HEK293 (cell line): ENCODE results near the gene MBTD1.

Experiments
- CTCF ChIA-PET: fragments of 350-600 bp; formaldehyde crosslinking; extraction: SDS; loops from one replicate; lab custom pipeline; 2021; ENCODE audit warnings: antibody characterized with exemption; lab: Yijun Ruan, JAX
- POLR2A ChIA-PET: fragments of 300-600 bp; formaldehyde crosslinking; extraction: SDS; loops from one replicate; lab custom pipeline; 2020; ENCODE audit warnings: antibody characterized with exemption, inconsistent platforms; lab: Yijun Ruan, JAX
- H3K27ac ChIP-seq: fragments of 200-500 bp; sonication (Bioruptor generic); 2 replicates; pipeline ENCODE4 v1.5.1; 2014; ENCODE audit warnings: low read depth, low read length, control low read depth, inconsistent platforms; ENCODE audit errors: extremely low read depth
- H3K36me3 ChIP-seq, 2 experiments: fragments of 200-500 bp in 1 of 2; sonication (Bioruptor generic) in 1 of 2; 1 replicate in 1 of 2; 2 replicates in 1 of 2; pipeline ENCODE4 v1.5.1; 2014 to 2017; ENCODE audit warnings: inconsistent platforms in 2 of 2, low read length in 2 of 2; ENCODE audit not compliant: control insufficient read depth in 2 of 2, insufficient read depth in 1 of 2
- H3K4me1 ChIP-seq: fragments of 200-500 bp; sonication (Bioruptor generic); 2 replicates; pipeline ENCODE4 v1.5.1; 2014; ENCODE audit warnings: mild to moderate bottlenecking, low read length, inconsistent platforms; ENCODE audit not compliant: control insufficient read depth, insufficient read depth
- H3K4me3 ChIP-seq: 2 replicates; pipeline ENCODE4 v1.5.1; 2011; ENCODE audit warnings: low read depth, mild to moderate bottlenecking, control low read depth, low read length, moderate library complexity
- H3K9me3 ChIP-seq: fragments of 200-500 bp; sonication (Bioruptor generic); 2 replicates; pipeline ENCODE4 v1.5.1; 2014; ENCODE audit warnings: low read depth, low read length, inconsistent platforms; ENCODE audit not compliant: control insufficient read depth, insufficient read depth
- GLI4 ChIP-seq: fragments of 450-650 bp; formaldehyde crosslinking; IDR thresholded peaks from 2 replicates; pipeline ENCODE4 v1.5.1; 2016; ENCODE audit warnings: missing biosample characterization, missing genetic modification characterization
- KLF9 ChIP-seq: fragments of 450-650 bp; formaldehyde crosslinking; IDR thresholded peaks from 2 replicates; pipeline ENCODE4 v1.5.1; 2016; ENCODE audit warnings: missing biosample characterization, missing genetic modification characterization, low read depth
- MEIS1 ChIP-seq: sonication (generic); formaldehyde crosslinking; IDR thresholded peaks from 2 replicates; pipeline ENCODE4 v1.8.1; 2022; ENCODE audit warnings: missing genetic modification reagents, mild to moderate bottlenecking, borderline replicate concordance
- OSR2 ChIP-seq: fragments of 450-650 bp; formaldehyde crosslinking; IDR thresholded peaks from 2 replicates; pipeline ENCODE4 v1.5.1; 2016; ENCODE audit warnings: missing biosample characterization, missing genetic modification characterization
- SCRT1 ChIP-seq: fragments of 450-650 bp; formaldehyde crosslinking; IDR thresholded peaks from 2 replicates; pipeline ENCODE4 v1.5.1; 2016; ENCODE audit warnings: missing biosample characterization, missing genetic modification characterization, borderline replicate concordance
- SP7 ChIP-seq: fragments of 450-650 bp; formaldehyde crosslinking; IDR thresholded peaks from 2 replicates; pipeline ENCODE4 v1.5.1; 2016; ENCODE audit warnings: missing biosample characterization, missing genetic modification characterization
- ZBTB17 ChIP-seq: fragments of 450-650 bp; formaldehyde crosslinking; IDR thresholded peaks from 2 replicates; pipeline ENCODE4 v1.5.1; 2016; ENCODE audit warnings: missing biosample characterization, missing genetic modification characterization
- ZFP3 ChIP-seq: fragments of 450-650 bp; formaldehyde crosslinking; IDR thresholded peaks from 2 replicates; pipeline ENCODE4 v1.5.1; 2016; ENCODE audit warnings: low read depth, missing biosample characterization, missing genetic modification characterization
- ZNF184 ChIP-seq: fragments of 450-650 bp; IDR thresholded peaks from 2 replicates; pipeline ENCODE4 v1.5.1; 2018; ENCODE audit warnings: missing biosample characterization, mild to moderate bottlenecking, missing genetic modification characterization
- ZNF2 ChIP-seq: fragments of 450-650 bp; formaldehyde crosslinking; IDR thresholded peaks from 2 replicates; pipeline ENCODE4 v1.5.1; 2016; ENCODE audit warnings: missing biosample characterization, missing genetic modification characterization
- ZNF354C ChIP-seq: fragments of 450-650 bp; formaldehyde crosslinking; IDR thresholded peaks from 2 replicates; pipeline ENCODE4 v1.5.1; 2016; ENCODE audit warnings: missing biosample characterization, missing genetic modification characterization, low read depth, borderline replicate concordance
- ZNF366 ChIP-seq: fragments of 450-650 bp; formaldehyde crosslinking; conservative IDR thresholded peaks from 2 replicates; pipeline ENCODE4 v1.5.1; 2016; ENCODE audit warnings: missing biosample characterization, missing genetic modification characterization
- ZNF549 ChIP-seq: fragments of 450-650 bp; IDR thresholded peaks from 2 replicates; pipeline ENCODE4 v1.5.1; 2018; ENCODE audit warnings: missing biosample characterization, missing genetic modification characterization, mild to moderate bottlenecking, inconsistent platforms, moderate library complexity
- ZNF837 ChIP-seq: fragments of 450-650 bp; formaldehyde crosslinking; IDR thresholded peaks from 2 replicates; pipeline ENCODE4 v1.5.1; 2016; ENCODE audit warnings: missing biosample characterization, missing genetic modification characterization
- TF ChIP-seq, protein P1 (sequence below): fragments of 450-650 bp; formaldehyde crosslinking; IDR thresholded peaks from 2 replicates; pipeline ENCODE4 v1.5.1; 2016; ENCODE audit warnings: missing biosample characterization, missing genetic modification characterization
- TF ChIP-seq, protein P2 (sequence below): fragments of 450-650 bp; formaldehyde crosslinking; IDR thresholded peaks from 2 replicates; pipeline ENCODE4 v1.5.1; 2016; ENCODE audit warnings: missing biosample characterization, missing genetic modification characterization
- TF ChIP-seq, protein P3 (sequence below): fragments of 450-650 bp; formaldehyde crosslinking; IDR thresholded peaks from 2 replicates; pipeline ENCODE4 v1.5.1; 2017; ENCODE audit warnings: missing biosample characterization, missing genetic modification characterization
- TF ChIP-seq, protein P4 (sequence below): fragments of 450-650 bp; formaldehyde crosslinking; IDR thresholded peaks from 2 replicates; pipeline ENCODE4; 2016; ENCODE audit warnings: missing biosample characterization, missing genetic modification characterization
- TF ChIP-seq, protein P5 (sequence below): fragments of 450-650 bp; formaldehyde crosslinking; IDR thresholded peaks from 2 replicates; pipeline ENCODE4 v1.5.1; 2016; ENCODE audit warnings: missing biosample characterization, missing genetic modification characterization, low read depth
- TF ChIP-seq, protein P6 (sequence below): fragments of 450-650 bp; formaldehyde crosslinking; IDR thresholded peaks from 2 replicates; pipeline ENCODE4 v1.5.1; 2016; ENCODE audit warnings: missing biosample characterization, missing genetic modification characterization
- TF ChIP-seq, protein P7 (sequence below): fragments of 450-650 bp; IDR thresholded peaks from 2 replicates; pipeline ENCODE4 v1.5.1; 2018; ENCODE audit warnings: missing biosample characterization, missing genetic modification characterization

The MBTD1 gene

DNA sequence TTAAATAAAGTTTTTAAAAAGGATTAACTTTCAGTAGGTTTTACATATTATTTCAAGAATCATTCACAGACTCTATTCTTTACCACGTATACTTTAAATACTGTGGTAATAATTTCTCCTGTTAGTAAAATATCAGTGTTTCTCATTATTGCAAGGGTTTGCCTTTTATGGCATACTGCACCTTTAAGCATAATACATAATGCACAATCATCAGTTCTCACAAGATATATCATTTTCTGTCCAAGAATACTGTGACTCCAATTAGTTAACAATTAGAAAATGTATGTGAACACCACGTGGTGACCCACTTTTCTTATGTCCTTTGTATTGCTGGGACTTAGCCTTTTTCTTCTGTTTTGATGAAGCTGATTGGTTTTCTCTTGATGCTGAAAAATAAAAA, 68.0 kb downstream of the MBTD1 start (continued):
- TF ChIP-seq, protein P1, sequence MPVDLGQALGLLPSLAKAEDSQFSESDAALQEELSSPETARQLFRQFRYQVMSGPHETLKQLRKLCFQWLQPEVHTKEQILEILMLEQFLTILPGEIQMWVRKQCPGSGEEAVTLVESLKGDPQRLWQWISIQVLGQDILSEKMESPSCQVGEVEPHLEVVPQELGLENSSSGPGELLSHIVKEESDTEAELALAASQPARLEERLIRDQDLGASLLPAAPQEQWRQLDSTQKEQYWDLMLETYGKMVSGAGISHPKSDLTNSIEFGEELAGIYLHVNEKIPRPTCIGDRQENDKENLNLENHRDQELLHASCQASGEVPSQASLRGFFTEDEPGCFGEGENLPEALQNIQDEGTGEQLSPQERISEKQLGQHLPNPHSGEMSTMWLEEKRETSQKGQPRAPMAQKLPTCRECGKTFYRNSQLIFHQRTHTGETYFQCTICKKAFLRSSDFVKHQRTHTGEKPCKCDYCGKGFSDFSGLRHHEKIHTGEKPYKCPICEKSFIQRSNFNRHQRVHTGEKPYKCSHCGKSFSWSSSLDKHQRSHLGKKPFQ: no peak
- TF ChIP-seq SCRT1 (tag by site-specific recombination) (no peak), KLF9 (tag by site-specific recombination) (no peak)
- TF ChIP-seq, protein P2, sequence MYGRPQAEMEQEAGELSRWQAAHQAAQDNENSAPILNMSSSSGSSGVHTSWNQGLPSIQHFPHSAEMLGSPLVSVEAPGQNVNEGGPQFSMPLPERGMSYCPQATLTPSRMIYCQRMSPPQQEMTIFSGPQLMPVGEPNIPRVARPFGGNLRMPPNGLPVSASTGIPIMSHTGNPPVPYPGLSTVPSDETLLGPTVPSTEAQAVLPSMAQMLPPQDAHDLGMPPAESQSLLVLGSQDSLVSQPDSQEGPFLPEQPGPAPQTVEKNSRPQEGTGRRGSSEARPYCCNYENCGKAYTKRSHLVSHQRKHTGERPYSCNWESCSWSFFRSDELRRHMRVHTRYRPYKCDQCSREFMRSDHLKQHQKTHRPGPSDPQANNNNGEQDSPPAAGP: no peak

DNA sequence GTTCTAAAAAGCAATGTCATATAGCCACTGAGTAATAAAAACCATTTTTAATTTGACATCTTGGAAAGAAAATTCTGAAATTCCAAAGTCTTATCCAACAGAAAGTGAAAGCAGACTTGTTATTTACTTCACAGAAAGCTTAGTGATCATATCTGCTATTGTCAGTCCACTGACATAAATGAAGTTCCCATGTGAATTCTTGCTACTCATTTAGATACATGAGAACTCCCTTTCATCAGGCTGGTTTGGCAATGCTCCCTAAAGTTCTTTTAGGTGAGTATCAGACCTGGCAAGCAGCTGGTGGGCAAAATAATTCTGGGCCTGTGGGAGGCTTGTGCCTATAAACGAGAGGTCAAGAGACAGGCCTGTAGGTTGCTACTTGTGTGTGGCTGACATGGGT, 70.2 kb downstream of the MBTD1 start:
- Histone ChIP-seq H3K27ac (no peak overlapping the region), H3K4me3 (no peak overlapping the region), H3K9me3 (no peaks in the 10 kb centered on the region), H3K4me1 (no peaks in the 10 kb centered on the region), H3K36me3 (peaks cover 70 to 71% of the 10 kb centered on the region in 2 experiments)
- CTCF ChIA-PET: interaction anchor here (1.1 to 1.3 kb wide), 2 partner anchors 68 to 246 kb away, joined by 3 read pairs; no protein-coding TSS in a partner anchor
- POLR2A ChIA-PET: no interaction called here
- TF ChIP-seq ZBTB17 (tag by site-specific recombination) (no peak), GLI4 (no peak), ZNF837 (tag by site-specific recombination) (no peak), MEIS1 (CRISPR knock-in tag) (no peak)

DNA sequence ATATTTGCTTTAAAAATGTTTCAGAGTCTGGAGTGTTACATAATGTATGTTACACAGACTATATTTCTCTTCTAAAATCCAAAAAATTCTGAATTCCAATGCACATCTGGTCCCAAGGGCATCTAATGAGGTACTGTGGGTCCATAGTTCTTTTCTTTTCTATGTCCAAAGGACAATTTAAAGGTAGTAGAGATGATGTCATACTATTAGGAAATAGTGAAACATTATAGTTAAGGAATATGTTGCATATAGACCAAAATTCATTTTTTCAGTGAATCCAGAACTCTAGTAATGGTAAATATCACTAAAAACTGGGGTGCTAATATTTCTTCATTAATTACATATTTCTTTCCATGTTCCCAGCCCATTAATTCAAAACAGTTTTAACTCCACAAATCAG, 70.7 kb downstream of the MBTD1 start:
- H3K4me1 ChIP-seq: no peaks in the 10 kb centered on the region
- H3K9me3 ChIP-seq: no peaks in the 10 kb centered on the region
- no peak overlapping the region for H3K4me3 ChIP-seq
- TF ChIP-seq, protein P3, sequence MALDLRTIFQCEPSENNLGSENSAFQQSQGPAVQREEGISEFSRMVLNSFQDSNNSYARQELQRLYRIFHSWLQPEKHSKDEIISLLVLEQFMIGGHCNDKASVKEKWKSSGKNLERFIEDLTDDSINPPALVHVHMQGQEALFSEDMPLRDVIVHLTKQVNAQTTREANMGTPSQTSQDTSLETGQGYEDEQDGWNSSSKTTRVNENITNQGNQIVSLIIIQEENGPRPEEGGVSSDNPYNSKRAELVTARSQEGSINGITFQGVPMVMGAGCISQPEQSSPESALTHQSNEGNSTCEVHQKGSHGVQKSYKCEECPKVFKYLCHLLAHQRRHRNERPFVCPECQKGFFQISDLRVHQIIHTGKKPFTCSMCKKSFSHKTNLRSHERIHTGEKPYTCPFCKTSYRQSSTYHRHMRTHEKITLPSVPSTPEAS (tag by site-specific recombination): no peak
- TF ChIP-seq, protein P4, sequence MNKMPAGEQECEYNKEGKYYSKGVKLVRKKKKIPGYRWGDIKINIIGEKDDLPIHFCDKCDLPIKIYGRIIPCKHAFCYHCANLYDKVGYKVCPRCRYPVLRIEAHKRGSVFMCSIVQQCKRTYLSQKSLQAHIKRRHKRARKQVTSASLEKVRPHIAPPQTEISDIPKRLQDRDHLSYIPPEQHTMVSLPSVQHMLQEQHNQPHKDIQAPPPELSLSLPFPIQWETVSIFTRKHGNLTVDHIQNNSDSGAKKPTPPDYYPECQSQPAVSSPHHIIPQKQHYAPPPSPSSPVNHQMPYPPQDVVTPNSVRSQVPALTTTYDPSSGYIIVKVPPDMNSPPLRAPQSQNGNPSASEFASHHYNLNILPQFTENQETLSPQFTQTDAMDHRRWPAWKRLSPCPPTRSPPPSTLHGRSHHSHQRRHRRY: no peak
- no peak for TF ChIP-seq ZNF366 (tag by site-specific recombination)
- TF ChIP-seq, protein P5, sequence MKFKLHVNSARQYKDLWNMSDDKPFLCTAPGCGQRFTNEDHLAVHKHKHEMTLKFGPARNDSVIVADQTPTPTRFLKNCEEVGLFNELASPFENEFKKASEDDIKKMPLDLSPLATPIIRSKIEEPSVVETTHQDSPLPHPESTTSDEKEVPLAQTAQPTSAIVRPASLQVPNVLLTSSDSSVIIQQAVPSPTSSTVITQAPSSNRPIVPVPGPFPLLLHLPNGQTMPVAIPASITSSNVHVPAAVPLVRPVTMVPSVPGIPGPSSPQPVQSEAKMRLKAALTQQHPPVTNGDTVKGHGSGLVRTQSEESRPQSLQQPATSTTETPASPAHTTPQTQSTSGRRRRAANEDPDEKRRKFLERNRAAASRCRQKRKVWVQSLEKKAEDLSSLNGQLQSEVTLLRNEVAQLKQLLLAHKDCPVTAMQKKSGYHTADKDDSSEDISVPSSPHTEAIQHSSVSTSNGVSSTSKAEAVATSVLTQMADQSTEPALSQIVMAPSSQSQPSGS: peak; percentile 74
- TF ChIP-seq, all 188 proteins: peak for 1
- Histone ChIP-seq H3K36me3 (peaks cover 67 to 69% of the 10 kb centered on the region in 2 experiments), H3K27ac (no peak overlapping the region)
- CTCF ChIA-PET: interaction anchor here (1.3 kb wide), 1 partner anchor 68 kb away, joined by 3 read pairs; no protein-coding TSS in a partner anchor
- POLR2A ChIA-PET: no interaction called here

DNA sequence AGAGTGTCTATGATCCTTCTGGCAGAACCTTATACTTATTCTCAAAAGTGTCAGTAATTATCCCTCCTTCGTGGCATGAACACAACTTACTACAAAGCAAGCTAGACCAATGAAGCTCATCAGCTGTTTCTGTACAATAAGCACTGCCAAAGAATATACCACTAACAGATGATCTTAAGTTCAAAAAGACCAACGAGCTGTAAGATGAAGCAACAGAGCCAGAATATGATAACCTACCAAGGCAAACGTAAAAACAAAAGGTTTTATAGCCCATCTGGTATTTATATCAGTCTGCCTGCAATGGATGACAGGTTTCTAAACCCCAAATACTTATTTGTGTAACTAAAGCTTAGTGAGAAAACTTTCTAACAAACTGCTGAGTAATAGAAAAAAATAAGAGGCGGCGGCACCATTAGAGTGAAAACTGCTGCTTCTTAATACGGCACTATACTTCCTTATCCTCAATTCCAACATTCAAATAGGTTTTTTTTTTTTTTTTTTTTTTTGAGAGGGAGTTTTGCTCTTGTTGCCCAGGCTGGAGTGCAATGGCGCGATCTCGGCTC, 71.5 kb downstream of the MBTD1 start:
- Histone ChIP-seq H3K9me3 (no peaks in the 10 kb centered on the region), H3K27ac (no peak overlapping the region), H3K36me3 (peaks cover 64 to 69% of the 10 kb centered on the region in 2 experiments), H3K4me3 (no peak overlapping the region), H3K4me1 (no peaks in the 10 kb centered on the region)
- CTCF ChIA-PET: interaction anchor here (0.6 to 1.0 kb wide), 2 partner anchors 20 to 355 kb away, joined by 3 to 4 read pairs; no protein-coding TSS in a partner anchor
- POLR2A ChIA-PET: no interaction called here
- no peak for TF ChIP-seq SP7 (tag by site-specific recombination)
- no peak for TF ChIP-seq ZFP3 (tag by site-specific recombination)
- TF ChIP-seq, protein P6, sequence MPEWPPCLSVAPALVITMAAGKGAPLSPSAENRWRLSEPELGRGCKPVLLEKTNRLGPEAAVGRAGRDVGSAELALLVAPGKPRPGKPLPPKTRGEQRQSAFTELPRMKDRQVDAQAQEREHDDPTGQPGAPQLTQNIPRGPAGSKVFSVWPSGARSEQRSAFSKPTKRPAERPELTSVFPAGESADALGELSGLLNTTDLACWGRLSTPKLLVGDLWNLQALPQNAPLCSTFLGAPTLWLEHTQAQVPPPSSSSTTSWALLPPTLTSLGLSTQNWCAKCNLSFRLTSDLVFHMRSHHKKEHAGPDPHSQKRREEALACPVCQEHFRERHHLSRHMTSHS (tag by site-specific recombination): no peak
- TF ChIP-seq, protein P7, sequence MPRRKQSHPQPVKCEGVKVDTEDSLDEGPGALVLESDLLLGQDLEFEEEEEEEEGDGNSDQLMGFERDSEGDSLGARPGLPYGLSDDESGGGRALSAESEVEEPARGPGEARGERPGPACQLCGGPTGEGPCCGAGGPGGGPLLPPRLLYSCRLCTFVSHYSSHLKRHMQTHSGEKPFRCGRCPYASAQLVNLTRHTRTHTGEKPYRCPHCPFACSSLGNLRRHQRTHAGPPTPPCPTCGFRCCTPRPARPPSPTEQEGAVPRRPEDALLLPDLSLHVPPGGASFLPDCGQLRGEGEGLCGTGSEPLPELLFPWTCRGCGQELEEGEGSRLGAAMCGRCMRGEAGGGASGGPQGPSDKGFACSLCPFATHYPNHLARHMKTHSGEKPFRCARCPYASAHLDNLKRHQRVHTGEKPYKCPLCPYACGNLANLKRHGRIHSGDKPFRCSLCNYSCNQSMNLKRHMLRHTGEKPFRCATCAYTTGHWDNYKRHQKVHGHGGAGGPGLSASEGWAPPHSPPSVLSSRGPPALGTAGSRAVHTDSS (tag by site-specific recombination): no peak
- no peak for TF ChIP-seq ZNF2
- TF ChIP-seq ZNF354C (tag by site-specific recombination): no peak
- TF ChIP-seq ZNF184: no peak
- no peak for TF ChIP-seq OSR2 (tag by site-specific recombination)
- TF ChIP-seq ZNF549 (tag by site-specific recombination): no peak
